GM18526 (cell line): Measurements from ENCODE around the gene CYBA.

Source experiments
- POLR2A ChIP-seq: IDR thresholded peaks from 3 replicates; pipeline ENCODE4 v1.6.1; 2011; ENCODE audit not compliant: insufficient read length; ENCODE audit errors: extremely low read depth

Gene CYBA

GRCh38 chr16:88633684-88634140 is 17.1 kb downstream of the CYBA start:
- TF ChIP-seq POLR2A: no peak

DNA sequence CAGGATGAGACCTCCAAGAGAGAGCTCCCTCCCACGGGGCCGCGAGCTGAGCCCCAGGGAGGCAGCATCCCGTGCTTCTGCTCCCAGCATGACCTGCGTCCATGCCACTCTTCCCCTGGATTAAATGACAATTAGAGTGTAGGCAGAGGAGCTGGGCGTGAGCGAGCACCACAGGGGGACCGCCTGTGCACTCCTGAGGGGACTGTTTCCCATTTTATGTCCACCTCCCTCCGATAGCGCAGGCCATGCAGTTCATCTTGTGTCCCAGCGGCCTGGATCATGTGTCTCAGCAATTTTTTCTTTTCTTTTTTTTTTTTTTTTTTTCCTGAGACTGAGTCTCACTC is 18.3 kb downstream of the CYBA start:
- TF ChIP-seq POLR2A: no peak

DNA sequence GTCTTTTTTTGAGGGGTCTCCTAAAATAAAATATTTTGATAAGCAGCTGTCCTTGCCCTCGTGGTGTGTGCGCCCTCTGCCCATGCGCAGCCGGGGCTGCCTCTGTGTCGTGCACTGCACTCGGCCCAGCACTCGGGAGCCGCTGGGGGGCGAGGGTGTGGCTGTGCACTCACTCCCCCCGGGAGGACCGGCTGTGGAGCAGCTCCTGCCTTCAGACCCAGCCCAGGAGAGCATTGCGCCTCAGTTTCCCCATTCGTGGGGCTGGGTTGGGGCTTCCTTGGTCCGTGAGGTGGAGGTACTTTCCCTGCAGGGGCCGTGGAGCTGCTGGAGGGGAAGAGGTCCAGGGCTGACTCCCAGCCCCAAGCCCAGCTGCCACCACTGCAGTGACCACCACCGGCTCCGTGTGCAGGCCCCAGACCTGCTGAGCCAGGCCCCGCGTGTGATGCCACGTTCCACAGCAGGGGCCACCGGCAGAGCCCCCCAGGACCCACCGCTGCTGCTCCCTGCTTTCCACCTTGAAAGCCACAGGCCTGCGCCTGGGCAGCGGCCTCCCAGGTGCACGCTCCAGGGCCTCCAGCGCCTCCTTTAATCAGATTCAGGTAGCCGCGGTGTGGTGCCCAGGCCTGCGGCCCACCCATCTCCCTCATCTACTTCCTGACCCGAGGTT is 18.8 kb downstream of the CYBA start:
- TF ChIP-seq POLR2A: no peak

GRCh38 chr16:88631384-88631783 is 19.5 kb downstream of the CYBA start:
- TF ChIP-seq POLR2A: no peak

DNA sequence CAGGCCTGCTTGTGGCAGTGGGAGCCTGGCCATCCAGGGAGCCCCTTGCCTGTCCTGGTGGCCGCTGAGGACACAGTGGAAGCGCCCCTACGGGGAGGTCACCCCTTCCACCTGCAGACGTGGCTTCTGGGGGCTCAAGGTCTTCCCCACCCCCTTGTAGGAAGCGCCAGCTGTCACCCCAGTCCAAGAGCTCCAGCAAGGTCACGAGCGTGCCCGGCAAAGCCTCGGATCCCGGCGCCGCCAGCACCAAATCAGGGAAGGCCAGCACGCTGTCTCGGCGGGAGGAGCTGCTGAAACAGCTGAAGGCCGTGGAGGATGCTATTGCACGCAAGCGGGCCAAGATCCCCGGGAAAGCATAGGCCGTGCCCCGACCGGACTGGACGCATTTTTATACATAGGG is 19.9 kb downstream of the CYBA start:
- no peak for TF ChIP-seq POLR2A

GRCh38 chr16:88630433-88630832 is 20.4 kb downstream of the CYBA start:
- TF ChIP-seq POLR2A: no peak

GRCh38 chr16:88629835-88630234 is 21.0 kb downstream of the CYBA start:
- TF ChIP-seq POLR2A: no peak

- no peak for TF ChIP-seq POLR2A
Observed at GRCh38 chr16:88628512-88628974, 22.3 kb downstream of the CYBA start.

GRCh38 chr16:88627531-88628411 is 23.1 kb downstream of the CYBA start:
- no peak for TF ChIP-seq POLR2A

- TF ChIP-seq POLR2A: no peak
Observed at GRCh38 chr16:88626646-88627045, 24.2 kb downstream of the CYBA start.

DNA sequence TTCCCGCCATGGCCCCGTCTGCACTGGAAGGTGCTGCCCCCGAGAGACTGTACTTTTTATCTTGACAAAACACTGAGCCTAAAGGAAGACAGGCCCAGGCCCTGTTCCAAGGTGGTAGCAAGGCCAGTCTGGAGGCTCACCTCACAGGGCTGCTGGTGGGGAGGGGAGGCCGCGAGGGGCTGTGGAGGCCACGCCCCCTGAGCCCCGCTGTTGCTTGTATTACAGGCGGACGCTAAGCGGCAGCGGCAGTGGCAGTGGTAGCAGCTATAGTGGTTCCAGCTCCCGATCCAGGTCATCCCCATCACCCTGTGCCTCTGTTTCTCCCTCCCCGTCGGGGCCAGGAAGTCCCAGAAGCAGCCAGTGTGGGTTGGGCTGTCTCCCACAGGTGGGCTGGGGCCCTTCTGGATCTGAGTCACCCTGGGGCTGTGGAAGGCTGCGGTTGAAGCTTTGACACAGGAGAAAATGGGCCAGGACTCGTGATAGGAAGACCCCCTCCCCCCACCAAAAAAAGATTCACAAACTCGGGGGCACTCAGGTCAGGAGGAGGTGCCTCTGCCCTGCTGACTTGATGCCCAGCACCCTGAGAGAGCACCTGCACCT is 25.8 kb downstream of the CYBA start:
- TF ChIP-seq POLR2A: no peak

GRCh38 chr16:88624481-88624880 is 26.4 kb downstream of the CYBA start:
- TF ChIP-seq POLR2A: no peak

GRCh38 chr16:88623858-88624257 is 27.0 kb downstream of the CYBA start:
- no peak for TF ChIP-seq POLR2A

DNA sequence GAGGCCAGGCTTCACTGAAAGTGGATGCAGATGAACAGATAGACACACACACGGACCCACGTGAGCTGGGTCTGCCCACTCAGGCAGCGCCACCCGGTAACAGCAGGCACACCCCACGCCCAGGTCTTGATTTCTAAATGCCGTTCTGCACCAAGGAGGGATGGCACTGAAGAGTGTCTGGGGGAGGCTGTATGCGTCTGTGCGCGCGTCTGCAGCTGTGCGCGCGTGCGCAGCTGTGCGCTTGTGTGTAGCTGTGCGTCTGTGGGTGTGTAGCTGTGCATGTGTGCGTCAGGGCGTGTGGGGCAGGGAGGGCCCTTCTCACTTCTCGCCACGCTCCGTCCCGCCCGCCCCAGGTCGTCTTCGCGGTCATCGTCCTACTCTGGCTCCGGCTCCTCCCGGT is 28.0 kb downstream of the CYBA start:
- no peak for TF ChIP-seq POLR2A

GRCh38 chr16:88622125-88622524 is 28.7 kb downstream of the CYBA start:
- TF ChIP-seq POLR2A: no peak
